ENCODE measurements around the gene FBXO2.

GRCh38 chr1:11676386-11677103 is 22.3 kb upstream of the FBXO2 start:
- TF ChIP-seq, protein P1, sequence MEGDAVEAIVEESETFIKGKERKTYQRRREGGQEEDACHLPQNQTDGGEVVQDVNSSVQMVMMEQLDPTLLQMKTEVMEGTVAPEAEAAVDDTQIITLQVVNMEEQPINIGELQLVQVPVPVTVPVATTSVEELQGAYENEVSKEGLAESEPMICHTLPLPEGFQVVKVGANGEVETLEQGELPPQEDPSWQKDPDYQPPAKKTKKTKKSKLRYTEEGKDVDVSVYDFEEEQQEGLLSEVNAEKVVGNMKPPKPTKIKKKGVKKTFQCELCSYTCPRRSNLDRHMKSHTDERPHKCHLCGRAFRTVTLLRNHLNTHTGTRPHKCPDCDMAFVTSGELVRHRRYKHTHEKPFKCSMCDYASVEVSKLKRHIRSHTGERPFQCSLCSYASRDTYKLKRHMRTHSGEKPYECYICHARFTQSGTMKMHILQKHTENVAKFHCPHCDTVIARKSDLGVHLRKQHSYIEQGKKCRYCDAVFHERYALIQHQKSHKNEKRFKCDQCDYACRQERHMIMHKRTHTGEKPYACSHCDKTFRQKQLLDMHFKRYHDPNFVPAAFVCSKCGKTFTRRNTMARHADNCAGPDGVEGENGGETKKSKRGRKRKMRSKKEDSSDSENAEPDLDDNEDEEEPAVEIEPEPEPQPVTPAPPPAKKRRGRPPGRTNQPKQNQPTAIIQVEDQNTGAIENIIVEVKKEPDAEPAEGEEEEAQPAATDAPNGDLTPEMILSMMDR (conservative IDR thresholded peaks at IDR 0.05; ENCODE audit: low read length), result peak; percentile 39
- TF ChIP-seq EZH2phosphoT487 (IDR thresholded peaks at IDR 0.05; ENCODE audit: borderline replicate concordance), result no peak
